DND-41 (cell line): ENCODE data around the gene ZCCHC14.
"Not testable (repeated sequence)": the region's sequence is repeated elsewhere in the genome, so short reads cannot be mapped to it uniquely, and the experiment has no call there.

Experiments used
- CTCF ChIP-seq: IDR thresholded peaks from 2 replicates; pipeline ENCODE4 v1.5.1; 2012; ENCODE audit warnings: borderline replicate concordance, low read length, moderate library complexity, mild to moderate bottlenecking; ENCODE audit not compliant: poor library complexity, severe bottlenecking; ENCODE audit errors: extremely low read depth
- EZH2 ChIP-seq: IDR thresholded peaks from 3 replicates; pipeline ENCODE4 v1.6.1; 2012; ENCODE audit warnings: borderline replicate concordance, low read depth, mild to moderate bottlenecking, moderate library complexity, low read length, inconsistent platforms; ENCODE audit not compliant: severe bottlenecking

- TF ChIP-seq CTCF, EZH2: not testable (repeated sequence)
Observed at GRCh38 chr16:87497767-87498290, 5.0 kb upstream of the ZCCHC14 start.
